ENCODE results near the gene MAP2K7.
"Not testable (repeated sequence)": the region's sequence is repeated elsewhere in the genome, so short reads cannot be mapped to it uniquely, and the experiment has no call there.

MAP2K7 gene

DNA sequence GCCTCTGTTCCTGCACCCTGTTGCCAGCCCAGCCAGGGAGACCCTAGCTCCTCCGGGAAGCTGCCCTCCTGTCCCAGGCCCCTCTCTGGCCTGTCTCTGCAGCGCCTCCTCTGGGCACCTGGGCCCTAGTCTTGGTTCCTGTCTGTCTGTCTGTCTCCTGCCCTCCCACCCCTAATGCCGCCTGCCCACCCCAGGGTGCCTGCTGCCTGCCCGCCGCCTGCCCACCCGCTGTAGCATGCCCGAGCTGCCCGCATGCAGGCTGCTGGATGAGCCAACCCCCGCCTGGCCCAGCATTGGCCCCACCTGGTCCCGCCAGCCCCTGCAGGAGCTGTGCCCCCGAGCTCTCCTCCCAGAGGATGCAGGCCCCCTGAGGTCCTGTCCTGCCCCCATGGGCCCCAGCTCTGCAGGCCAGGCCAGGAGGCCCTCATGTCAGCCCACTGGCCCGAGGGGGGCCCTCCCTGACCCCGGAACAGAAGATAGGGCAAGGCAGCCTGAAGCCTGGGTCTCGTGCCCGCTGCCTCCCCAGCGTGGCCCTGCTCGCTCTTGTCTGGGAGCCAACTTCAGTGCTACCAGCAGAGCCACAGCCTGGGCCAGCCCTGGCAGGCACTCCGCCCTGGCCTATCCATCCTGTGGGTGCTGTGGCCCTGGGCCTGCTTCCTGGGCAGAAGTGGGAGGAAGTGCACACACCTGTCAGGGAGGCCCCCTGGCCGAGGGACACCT, 5.2 kb downstream of the MAP2K7 start:
- no peak for DNase-seq

DNA sequence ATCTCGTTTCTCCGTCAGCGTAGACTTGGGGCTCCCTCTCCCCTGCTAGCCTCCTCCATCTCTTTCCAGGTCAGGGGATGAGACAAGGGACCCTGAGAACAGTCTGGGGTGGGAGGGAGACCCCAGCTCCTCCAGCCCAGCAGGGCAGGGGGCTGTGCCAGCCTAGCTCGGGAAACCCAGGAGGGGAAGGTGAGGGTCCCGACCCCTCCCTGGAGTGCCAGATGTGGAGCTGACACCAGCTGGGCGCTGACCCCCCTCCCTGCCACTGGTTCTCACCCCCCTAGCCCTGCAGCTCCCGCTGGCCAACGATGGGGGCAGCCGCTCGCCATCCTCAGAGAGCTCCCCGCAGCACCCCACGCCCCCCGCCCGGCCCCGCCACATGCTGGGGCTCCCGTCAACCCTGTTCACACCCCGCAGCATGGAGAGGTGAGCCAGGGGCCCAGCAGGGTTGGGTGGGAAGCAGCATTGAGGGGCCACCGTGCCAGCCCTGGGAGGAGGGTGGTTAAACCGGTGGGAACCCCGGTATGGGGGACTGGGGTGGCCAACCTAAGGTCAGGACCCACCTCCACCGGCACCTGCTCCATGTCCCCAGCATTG, 5.9 kb downstream of the MAP2K7 start:
- no peak for DNase-seq

DNA sequence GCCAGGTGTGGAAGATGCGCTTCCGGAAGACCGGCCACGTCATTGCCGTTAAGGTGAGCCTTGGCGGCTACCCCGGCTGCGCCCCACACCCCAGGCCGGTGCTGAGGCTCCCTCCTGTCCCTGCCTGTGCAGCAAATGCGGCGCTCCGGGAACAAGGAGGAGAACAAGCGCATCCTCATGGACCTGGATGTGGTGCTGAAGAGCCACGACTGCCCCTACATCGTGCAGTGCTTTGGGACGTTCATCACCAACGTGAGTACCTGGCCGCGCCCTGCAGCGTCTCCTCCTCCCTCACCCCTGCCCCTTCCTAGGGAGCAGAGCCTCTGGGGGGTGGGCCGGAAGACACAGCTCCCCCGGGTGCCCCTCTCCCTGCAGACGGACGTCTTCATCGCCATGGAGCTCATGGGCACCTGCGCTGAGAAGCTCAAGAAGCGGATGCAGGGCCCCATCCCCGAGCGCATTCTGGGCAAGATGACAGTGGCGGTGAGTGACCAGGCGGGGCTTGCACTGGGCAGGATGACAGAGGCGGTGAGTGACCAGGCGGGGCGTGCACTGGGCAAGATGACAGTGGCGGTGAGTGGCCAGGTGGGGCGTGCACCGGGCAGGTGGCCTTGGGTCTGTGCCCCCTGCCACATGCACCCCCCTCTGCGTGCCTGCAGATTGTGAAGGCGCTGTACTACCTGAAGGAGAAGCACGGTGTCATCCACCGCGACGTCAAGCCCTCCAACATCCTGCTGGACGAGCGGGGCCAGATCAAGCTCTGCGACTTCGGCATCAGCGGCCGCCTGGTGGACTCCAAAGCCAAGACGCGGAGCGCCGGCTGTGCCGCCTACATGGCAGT, 6.9 kb downstream of the MAP2K7 start:
- no peak for DNase-seq

DNA sequence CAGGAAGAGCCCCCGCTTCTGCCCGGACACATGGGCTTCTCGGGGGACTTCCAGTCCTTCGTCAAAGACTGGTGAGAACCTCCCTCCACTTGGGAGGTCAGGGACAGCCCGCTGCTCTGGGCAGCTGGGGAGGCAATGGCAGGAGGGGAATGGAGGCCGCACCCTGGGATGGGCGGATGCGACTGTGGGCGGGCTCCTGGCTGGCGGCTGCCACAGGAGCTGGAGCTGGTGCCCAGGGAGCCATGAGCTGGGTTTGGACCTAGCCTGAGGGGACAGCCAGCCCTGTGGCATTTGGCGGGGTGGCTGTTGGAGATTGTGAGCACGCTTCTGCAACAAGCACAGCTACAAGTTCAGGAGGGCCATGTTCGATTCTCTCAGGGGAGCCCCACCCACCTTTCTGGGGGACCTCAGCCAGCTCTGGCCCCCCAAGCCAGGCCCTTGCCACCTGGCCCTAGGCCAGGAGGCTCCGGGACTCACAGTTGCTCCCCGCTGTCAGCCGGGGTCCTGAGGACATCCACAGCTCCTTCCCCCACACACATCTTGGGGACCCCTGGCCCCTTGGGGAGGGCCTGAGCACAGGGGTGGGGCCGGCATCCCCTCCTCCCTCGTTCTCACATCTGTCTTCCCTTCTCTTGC, 7.9 kb downstream of the MAP2K7 start:
- no peak for DNase-seq

DNA sequence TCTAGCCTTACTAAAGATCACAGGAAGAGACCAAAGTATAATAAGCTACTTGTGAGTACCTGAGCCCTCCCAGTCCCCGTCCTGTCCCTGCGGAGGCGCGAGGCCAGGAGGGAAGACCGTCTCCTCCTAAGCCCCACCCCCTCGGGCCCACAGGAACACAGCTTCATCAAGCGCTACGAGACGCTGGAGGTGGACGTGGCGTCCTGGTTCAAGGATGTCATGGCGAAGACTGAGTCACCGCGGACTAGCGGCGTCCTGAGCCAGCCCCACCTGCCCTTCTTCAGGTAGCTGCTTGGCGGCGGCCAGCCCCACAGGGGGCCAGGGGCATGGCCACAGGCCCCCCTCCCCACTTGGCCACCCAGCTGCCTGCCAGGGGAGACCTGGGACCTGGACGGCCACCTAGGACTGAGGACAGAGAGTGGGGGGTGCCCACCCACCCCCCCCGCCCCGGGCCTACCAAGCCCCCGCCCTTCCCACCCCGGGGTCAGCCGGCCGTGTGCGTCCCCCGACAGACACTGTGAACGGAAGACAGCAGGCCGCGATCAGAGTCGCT, 8.5 kb downstream of the MAP2K7 start:
- no peak for DNase-seq

DNA sequence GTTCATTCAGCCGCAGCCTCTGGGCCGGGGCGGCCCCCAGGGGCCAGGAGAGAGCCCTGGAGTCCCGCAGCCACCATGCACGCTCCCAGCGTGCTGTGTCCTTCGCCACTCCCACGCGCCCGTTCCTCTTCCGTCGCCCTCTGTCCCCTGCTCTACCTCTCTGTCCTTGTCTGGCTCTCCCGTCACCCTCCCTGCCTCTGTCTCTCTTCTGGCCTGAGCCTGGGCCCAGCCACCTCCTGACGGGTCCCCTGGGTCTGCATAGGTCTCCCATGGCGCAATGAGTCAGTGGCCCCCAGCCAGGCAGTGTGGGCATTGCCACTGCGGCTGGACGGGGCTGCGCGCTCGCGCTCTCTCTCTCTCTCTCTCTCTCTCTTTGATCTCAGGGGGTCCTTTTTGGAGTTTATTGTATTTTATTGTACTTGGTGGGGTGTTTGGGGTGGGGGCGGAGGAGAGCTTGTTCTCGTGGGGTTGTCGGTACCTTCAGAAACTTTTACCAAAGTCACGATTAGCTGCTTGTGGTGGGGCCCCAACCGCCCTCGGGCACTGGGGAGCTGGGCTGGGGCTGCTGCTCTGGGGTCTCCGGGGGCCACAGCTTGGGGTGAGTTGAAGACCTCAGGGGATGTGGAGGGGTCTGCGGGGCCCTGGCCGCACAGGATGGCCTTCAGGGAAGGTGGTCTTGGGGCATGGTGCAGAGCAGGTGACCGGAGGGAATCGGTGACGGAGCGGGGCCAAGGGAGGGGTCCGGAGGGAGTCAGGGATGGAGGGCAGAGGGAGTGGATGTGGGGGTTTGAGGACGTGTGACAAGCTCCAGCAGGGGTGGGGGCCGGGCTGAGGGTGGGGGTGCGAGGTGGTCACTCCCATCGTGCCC, 9.3 kb downstream of the MAP2K7 start:
- DNase-seq: no peak

DNA sequence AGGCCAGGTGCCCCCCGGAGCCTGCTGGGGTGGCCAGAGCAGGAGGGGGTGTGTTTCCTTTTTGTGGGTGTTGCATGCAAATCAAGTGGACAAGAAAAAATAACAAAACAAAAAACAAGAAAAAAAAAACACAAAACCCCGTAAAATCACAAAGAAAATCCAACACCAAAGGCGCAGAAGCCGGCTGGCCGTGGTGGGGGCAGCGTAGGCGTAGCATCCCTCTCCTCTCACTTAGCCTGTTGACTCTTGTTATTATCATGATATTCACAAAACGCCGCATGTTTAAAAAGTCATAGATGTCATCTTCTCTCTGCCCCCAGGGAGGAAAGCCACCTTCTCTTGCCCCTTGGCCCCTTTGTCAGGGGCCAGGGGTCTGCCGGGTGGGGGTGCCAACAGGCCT, 10.0 kb downstream of the MAP2K7 start:
- DNase-seq: no peak

DNA sequence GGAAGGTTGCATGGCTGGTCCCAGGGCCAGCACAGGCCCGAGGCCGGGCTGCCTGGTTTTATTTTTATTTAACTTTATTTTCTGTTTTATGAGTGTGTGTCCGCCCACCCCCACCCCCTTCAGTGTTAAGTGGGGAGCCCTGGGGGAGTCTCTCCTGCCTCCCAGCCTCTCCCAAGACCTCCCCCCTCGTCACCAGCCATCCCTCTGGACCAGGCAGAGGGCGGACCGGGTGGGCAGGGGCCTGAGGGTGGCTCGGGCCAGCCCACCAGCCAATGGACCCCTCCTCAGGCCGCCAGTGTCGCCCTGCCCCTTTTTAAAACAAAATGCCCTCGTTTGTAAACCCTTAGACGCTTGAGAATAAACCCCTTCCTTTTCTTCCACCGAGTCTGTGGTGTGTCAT, 10.4 kb downstream of the MAP2K7 start:
- no peak for DNase-seq

DNA sequence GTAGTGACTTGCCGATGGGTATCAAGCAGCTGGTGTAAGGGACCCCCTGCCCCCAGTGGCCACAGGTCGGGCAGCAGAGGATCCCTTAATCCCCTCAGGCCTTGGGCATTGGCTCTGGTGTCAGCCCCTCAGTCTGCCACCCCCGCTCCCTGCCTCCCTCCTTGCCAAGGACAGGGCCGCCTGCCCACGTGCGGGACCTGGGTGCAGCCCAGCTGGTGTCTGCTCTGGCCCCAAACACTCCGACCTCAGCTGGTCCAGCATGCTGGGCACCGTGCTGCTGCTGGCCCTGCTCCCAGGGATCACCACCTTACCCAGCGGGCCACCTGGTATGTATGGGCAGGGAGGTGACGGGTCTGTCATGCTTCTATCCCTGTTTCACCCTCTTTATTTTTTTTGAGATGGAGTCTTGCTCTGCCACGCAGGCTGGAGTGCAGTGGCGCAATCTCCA, 10.9 kb downstream of the MAP2K7 start, which contains the start of gene TGFBR3L:
Gene TGFBR3L, plus strand, starts transcription at position 233 of the 448 bp plus-strand sequence.
- no peak for DNase-seq

DNA sequence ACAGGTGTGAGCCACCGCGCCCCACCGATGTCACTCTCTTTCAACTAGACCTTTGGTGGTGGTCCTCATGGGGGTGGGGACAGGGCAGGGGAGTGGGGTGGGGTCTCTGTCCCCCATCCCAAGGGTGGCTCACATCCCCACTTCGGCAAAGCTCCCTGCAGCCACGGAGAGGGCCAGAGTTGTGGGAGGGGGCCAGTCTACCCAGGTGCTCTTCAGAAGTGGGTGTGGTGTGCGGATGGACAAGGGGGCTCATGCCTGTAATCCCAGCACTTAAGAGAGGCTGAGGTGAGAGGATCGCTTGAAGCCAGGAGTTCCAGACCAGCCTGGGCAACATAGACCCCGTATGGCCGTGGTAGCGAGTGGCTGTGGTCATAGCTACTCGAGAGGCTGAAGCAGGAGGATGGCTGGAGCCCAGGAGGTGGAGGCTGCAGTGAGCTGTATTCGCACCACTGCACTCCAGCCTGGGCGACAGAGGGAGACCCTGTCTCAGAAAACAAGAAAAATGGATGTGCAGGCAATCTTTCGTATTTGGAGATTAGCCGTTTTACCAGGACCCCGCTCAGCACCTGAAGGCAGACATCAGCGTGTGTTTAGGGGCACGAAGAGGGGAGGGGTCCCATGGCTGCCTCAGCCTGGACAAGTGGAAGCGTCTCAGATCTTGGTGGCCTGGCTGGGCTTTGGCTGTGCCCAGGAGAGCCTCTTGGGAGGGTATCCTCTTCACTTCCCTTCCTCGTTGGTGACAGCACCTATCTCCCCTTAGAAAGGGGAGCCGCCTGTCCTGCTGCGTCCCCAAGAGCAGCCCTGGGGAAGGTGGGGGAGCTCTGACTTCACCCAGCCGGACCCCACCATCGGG, 11.8 kb downstream of the MAP2K7 start:
- DNase-seq: no peak

DNA sequence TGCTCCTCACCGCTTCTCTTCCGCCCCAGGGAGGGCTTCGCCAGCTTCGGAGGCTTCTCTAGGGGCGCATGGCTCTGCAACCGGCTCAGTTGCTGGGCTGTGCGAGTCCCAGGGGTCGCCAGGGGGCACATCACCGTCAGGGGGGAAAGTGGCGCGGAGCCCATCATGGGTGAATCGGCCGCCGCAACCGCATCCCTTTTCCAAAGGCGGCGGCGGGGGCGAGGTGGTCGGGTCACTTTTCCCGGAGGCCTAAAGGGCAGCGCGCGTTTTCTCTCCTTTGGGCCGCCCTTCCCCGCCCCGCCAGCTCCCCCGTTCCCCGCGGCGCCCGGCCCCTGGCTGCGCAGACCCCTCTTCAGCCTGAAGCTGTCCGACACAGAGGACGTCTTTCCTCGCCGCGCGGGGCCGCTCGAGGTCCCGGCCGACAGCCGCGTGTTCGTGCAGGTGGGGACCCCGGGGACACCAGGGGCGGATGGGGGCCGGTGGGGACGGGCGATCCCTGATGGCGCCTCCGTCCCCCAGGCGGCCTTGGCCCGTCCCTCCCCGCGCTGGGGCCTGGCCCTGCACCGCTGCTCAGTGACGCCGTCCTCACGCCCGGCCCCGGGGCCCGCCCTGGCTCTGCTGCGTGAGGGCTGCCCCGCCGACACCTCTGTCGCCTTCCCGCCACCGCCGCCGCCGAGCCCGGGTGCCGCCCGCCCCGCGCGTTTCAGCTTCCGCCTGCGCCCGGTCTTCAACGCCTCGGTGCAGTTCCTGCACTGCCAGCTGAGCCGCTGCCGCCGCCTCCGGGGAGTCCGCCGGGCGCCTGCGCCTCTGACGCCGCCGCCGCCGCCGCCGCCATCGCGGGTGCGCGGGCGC, 12.7 kb downstream of the MAP2K7 start:
- peak; percentile 32 for DNase-seq

DNA sequence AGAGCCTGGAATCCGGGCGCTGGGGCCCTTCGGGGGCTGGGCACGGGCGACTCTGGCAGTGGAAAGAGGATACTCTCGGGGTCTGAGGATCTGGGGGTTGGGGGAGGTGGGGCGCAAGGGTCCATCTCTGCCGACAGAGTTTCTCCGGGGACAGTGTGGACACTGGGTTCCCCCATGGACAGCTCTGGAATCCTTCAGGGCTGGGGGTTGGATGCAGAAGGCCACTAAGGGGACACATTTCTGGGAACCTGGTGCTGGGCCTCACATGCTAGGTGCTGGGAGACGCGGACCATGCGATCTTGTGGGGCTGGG, 13.2 kb downstream of the MAP2K7 start:
- peak; percentile 22 for DNase-seq

DNA sequence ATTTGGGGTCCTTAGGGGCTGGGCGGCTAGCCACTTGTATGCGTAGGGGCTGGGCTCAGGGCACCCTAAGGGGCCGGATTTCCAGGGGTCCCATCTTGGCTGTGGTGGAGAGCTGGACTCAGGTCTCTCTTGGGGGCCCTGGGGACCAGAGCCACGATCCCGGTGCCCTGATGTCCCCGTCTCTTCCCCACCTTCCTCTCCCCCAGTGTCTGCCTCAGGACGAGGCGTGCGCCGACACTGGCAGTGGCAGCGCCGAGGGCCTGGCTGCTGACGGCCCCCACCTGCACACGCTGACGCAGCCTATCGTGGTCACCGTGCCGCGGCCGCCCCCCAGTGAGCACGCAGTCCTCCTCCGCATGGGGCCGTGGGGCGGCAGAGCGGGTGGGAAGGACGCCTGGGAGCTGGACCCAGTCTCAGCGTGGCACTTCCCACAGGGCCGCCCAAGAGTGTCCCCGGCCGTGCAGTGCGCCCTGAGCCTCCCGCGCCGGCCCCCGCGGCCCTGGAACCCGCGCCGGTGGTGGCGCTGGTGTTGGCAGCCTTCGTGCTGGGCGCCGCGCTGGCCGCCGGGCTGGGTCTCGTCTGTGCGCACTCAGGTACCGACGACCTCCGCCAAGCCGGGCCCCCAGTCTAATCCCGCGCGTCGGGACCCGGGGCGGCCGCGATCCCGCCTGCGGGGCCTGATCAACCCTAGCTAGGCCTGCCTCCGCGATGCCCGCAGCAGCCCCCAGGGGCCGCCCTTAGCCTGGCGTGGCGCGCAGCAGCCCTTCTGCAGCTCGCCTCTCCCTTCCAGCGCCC, 13.8 kb downstream of the MAP2K7 start:
- peak; percentile 62 for DNase-seq

DNA sequence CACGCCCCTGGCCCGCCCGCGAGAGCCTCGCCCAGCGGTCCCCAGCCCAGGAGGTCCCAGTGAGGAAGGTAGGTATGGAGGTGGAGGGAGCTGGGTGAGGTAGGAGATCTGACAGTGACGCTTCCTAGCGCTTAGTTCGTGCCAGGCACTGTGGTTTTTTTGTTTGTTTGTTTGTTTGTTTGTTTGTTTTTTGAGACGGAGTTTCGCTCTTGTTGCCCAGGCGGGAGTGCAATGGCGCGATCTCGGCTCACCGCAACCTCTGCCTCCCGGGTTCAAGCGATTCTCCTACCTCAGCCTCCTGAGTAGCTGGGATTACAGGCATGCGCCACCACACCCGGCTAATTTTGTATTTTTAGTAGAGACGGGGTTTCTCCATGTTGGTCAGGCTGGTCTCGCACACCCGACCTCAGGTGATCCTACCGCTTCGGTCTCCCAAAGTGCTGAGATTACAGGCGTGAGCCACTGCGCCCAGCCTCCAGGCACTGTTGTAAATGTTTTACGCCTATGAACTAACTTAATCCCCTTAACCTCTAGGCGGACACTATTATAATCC, 14.5 kb downstream of the MAP2K7 start:
- not testable (repeated sequence) for DNase-seq

DNA sequence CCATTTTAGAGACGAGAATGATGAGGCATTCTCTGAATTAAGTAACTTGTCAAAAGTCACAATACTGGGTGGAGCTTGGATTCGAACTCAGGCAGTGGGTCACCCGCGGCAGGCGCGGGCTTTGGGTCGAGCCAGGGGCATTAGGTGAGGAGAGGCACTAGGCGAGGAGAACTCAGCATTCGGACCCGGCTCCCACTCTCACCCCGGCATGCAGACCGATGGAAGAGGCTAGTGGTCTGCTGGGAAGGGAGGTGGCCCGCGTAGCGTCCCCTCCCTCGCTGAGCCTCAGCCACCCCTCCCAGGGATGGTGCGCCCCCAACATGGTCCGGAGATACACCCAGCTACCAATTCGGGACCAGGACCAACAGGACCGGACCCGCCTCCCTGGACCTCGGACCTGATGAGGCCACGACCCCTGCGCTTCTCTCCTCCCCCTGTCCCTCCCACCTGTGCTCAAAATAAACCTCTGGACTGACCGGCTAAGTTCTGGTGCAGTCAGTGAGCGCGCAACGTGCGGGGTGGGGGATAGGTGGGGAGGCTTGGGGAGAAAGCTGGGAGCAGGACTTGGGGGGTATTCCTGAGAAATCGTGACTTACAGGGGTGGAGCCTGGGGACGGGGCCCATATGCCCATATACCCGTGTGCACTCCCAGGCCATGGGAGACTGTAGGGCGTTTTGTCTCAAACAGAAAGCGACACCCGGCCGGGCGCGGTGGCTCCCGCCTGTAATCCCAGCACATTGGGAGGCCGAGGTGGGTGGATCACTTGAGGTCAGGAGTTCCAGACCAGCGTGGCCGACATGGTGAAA, 15.1 kb downstream of the MAP2K7 start:
- no peak for DNase-seq

DNA sequence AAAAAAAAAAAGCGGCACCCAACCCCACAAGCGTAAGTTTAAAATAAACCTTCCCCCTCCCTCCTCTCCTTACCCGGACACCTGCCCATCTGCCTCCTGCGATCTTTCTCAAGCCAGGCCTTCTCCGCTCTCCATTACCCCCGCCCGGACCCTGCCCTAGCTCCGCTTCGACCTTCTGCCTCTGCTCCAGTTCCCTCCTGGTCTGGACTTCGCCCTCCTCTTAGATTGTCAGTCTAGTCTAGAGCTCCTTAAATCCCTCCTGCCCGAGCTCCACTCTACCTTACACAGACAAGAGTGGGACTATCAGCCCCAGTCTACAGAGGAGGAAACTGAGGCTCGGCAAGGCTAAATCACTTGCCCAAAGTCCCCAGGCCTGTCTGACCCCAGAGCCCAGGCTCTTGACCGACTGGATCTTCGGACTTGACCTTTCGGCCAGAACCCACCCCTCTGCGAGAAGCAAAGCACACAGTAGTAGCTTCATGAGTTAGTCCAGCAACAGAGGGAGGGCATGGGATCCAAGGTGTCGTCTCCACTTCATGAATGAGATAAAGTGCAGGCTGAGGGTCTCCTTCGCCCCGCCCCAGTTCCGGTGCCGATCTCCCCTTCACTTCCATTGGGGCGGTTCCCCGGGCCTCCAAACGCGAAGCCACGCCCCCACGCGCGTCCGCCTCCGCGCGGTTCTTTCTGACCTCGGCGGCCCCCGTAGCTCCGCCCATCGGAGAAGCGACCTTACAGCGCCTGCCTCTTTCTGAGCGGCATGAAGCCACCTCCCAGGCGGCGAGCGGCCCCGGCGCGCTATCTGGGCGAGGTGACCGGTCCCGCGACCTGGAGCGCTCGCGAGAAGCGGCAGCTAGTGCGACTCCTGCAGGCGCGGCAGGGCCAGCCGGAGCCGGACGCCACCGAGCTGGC, 16.2 kb downstream of the MAP2K7 start, which contains the start of gene SNAPC2:
Gene SNAPC2, plus strand, starts transcription at position 729 of the 909 bp plus-strand sequence. Its CDS starts 29 bp downstream, at position 758.
- DNase-seq: peak; percentile 94
